ENCODE measurements around the gene AQP6.
"Not testable (repeated sequence)": the region's sequence is repeated elsewhere in the genome, so short reads cannot be mapped to it uniquely, and the experiment has no call there.

Gene AQP6

DNA sequence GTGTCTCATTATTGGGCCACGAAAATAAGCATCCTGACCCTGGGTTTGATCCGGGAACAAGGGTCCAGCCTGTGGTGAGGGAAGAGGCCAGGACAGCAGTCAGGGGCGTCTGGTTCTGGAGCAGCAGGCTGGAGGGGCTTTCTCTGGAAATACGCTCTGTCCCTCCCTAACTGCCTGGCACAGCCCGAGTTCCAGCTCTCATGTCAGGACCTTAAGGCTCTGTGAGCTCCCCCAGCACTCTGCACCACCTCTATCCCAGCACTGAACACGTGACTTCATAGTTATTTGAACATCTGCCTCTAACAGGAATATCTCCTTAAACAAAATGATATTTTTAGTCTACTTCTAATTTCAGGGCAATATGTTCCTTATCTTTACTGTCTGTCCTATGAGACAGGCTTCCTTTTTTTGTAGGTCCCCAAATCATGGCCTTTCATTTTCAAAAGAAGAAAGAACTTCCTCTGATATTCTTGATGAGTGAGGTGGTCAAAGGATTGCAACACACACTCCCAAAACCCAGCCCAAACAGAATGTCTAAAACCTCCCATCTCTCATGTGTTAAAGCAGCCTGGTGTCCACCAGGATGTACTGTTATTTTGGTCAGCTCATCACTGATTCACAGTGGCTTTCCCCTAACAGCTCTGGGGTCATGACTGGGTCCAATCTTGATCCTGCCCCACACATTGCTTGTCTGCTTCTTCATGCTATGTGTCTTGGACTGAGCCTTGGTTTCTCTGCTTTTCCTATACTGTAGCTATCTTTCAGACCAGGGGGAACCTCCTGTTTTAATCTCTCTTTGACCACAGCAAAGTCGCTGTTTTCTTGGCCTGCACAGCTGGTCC is 9.7 kb downstream of the AQP6 start:
- Histone ChIP-seq H3K9me3 (ENCODE audit: control insufficient read depth, insufficient read depth, low read length) (no peaks in the 10 kb centered on the region), H3K4me3 (ENCODE audit: low read length) (no peak overlapping the region), H3K27me3 (ENCODE audit: control insufficient read depth, insufficient read depth, low read length) (no peaks in the 10 kb centered on the region), H3K27ac (ENCODE audit: low read length) (no peak overlapping the region), H3K4me1 (ENCODE audit: control insufficient read depth, insufficient read depth, low read length) (peaks cover 2% of the 10 kb centered on the region; the same call in 1 of the 2 replicates), H3K36me3 (ENCODE audit: control insufficient read depth, insufficient read depth, low read length) (0 out of 2 replicates have a peak, but pooled peaks cover 3% of the 10 kb centered on the region)
- no CpG with 5 or more reads among the region's 7 CpGs for WGBS (ENCODE audit: insufficient coverage, insufficient read length)
- DNase-seq (ENCODE audit: low read depth, low spot score), result no peak

DNA sequence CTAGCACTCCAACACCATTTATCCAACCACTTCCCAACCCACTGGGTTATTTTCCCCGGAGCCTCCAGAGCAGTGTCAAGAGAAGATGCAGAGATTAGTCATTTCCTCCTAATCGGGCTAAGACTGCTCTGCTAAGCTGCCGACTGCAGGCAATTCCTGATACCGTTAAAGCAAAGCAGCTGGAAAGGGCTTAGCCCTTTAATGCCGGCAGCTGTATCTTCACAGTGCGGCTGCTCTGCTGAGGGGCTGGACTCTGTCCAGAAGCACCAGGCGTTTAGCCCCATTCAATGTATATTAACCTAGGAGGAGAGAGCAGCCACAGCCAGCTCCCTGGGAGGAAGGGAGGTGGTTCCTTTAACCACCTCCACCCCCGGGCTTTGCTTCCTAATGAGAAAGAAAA is 11.1 kb downstream of the AQP6 start:
- Histone ChIP-seq H3K27ac (ENCODE audit: low read length) (no peak overlapping the region), H3K9me3 (ENCODE audit: control insufficient read depth, insufficient read depth, low read length) (no peaks in the 10 kb centered on the region), H3K36me3 (ENCODE audit: control insufficient read depth, insufficient read depth, low read length) (peaks cover 5% of the 10 kb centered on the region; the same call in 1 of the 2 replicates), H3K27me3 (ENCODE audit: control insufficient read depth, insufficient read depth, low read length) (no peaks in the 10 kb centered on the region), H3K4me1 (ENCODE audit: control insufficient read depth, insufficient read depth, low read length) (peaks cover 2% of the 10 kb centered on the region; the same call in 1 of the 2 replicates), H3K4me3 (ENCODE audit: low read length) (no peak overlapping the region)
- DNase-seq (ENCODE audit: low read depth, low spot score), result no peak
- no CpG with 5 or more reads among the region's 8 CpGs for WGBS (ENCODE audit: insufficient coverage, insufficient read length)

DNA sequence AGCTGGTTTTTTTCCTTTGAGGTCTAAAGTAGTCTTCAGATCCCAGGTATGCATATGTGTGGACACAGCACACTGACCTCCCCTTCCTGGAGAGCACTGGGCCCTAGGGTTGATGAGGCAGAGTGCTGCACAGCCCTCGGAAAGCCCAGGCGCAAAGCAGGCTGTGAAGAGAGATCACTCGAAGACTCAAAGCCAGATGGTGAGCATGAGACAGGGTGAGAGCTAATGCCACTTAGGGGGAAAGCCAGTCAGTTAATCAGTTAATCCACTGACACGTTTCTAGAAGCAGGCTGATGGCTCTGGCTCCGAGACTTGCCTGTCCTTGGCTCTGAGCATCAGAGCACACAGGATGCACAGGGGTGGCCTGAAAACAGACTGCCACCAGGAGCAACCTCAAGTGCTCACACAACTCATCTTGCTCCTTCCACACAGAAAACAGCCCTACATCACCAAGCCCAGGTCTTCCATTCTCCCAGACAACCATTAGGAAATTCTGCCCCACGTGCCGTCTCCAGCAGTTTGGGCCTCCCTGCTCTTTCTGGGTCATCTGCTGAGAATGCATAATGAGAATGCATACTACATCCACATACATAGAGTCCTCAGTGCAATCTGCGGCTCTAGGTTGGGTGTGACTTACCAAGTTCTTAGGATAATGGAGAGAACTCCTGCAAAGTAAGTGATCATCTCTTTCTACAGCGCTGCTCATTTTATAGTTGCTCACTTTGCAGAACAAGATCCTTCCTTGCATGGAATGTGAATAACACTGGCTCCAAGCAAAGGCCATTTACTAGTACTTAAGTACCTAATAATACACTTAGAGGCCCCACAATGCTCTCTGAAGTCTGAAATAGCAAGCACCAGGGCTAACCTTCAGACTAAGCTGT is 12.0 kb downstream of the AQP6 start:
- Histone ChIP-seq H3K36me3 (ENCODE audit: control insufficient read depth, insufficient read depth, low read length) (peaks cover 5% of the 10 kb centered on the region; the same call in 1 of the 2 replicates), H3K27ac (ENCODE audit: low read length) (no peak overlapping the region)
- no CpG with 5 or more reads among the region's 9 CpGs for whole genome bisulfite sequencing (ENCODE audit: insufficient coverage, insufficient read length)

DNA sequence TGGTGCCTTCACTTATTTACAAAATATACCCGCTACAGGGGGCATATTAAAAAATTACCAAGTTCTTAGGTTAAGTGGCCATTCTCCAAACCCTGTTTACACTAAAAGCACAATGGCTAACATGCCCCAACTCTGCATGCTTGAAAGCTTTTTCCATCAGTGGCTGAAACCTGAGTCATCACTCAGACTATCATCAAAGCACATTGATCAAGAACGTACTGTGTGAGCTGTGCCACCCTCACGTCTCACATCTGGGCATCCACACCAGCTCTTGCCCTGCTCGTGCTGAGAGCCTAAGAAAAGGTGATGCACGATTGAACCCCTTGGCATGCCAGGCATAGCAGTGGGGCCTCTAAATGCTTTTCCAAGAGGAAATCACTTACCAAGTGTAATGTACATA is 13.2 kb downstream of the AQP6 start:
- DNase-seq (ENCODE audit: low read depth, low spot score), result no peak
- no peaks in the 10 kb centered on the region for H3K4me1 ChIP-seq (ENCODE audit: control insufficient read depth, insufficient read depth, low read length)
- H3K27ac ChIP-seq (ENCODE audit: low read length), result no peak overlapping the region
- H3K36me3 ChIP-seq (ENCODE audit: control insufficient read depth, insufficient read depth, low read length), result peaks cover 5% of the 10 kb centered on the region; the same call in 1 of the 2 replicates
- no peak overlapping the region for H3K4me3 ChIP-seq (ENCODE audit: low read length)
- H3K9me3 ChIP-seq (ENCODE audit: control insufficient read depth, insufficient read depth, low read length), result no peaks in the 10 kb centered on the region
- no CpG with 5 or more reads among the region's 5 CpGs for WGBS (ENCODE audit: insufficient coverage, insufficient read length)
- no peaks in the 10 kb centered on the region for H3K27me3 ChIP-seq (ENCODE audit: control insufficient read depth, insufficient read depth, low read length)

More for the DNA sequence above, 12.0 kb downstream of the AQP6 start:
- no peaks in the 10 kb centered on the region for H3K4me1 ChIP-seq (ENCODE audit: control insufficient read depth, insufficient read depth, low read length)
- DNase-seq (ENCODE audit: low read depth, low spot score), result no peak
- no peak overlapping the region for H3K4me3 ChIP-seq (ENCODE audit: low read length)
- no peaks in the 10 kb centered on the region for H3K9me3 ChIP-seq (ENCODE audit: control insufficient read depth, insufficient read depth, low read length)
- no peaks in the 10 kb centered on the region for H3K27me3 ChIP-seq (ENCODE audit: control insufficient read depth, insufficient read depth, low read length)

DNA sequence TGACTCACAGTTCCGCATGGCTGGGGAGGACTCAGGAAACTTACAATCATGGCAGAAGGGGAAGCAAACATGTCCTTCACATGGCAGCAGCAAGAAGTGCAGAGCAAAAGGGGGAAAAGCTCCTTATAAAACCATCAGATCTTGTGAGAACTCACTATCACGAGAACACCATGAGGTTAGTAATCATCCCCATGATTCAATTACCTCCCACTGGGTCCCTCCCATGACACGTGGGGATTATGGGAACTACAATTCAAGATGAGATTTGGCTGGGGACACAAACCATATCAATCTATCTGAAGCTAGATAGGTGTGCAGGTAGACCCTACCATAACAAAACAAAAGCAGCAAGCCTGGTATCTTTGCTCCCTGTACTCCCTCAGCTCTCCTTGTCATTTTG is 13.7 kb downstream of the AQP6 start:
- H3K9me3 ChIP-seq (ENCODE audit: control insufficient read depth, insufficient read depth, low read length); H3K36me3 ChIP-seq (ENCODE audit: control insufficient read depth, insufficient read depth, low read length); H3K27me3 ChIP-seq (ENCODE audit: control insufficient read depth, insufficient read depth, low read length); H3K27ac ChIP-seq (ENCODE audit: low read length); H3K4me1 ChIP-seq (ENCODE audit: control insufficient read depth, insufficient read depth, low read length); H3K4me3 ChIP-seq (ENCODE audit: low read length); DNase-seq (ENCODE audit: low read depth, low spot score): not testable (repeated sequence)
- WGBS (ENCODE audit: insufficient coverage, insufficient read length), result no CpG with 5 or more reads among the region's 3 CpGs

DNA sequence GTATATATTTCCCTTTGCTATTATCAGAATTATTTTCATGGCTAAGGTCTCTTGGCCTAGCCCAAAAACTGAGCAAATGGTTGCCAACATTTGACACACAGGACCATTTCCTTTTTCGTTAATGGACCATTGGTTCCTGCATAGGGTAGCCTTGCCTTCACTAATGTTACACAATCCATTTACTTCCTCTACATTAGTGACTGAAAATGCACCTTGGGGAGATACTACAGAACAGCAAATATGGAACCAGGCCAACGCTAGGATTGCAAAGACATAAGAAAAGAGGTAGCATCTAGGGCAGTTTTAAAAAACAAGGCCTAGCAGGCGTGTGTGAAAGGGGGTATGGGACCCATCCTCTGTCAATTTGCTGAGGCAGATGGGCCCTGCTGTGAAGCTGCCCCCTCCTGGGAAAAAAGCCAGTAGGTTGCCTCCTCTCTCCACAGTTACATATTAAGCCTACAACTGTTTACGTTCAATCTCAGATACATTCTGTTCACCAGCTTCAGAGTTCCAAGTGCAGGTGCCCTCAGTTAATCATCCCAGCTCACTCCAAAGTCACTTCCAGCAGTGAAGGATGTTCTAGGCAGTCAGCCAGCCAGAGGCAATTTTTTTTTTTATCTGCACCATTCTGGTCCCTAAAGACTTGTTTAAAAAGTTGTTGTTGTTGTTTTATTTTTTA is 15.0 kb downstream of the AQP6 start:
- H3K27ac ChIP-seq (ENCODE audit: low read length), result no peak overlapping the region
- DNase-seq (ENCODE audit: low read depth, low spot score), result no peak
- peaks cover 12% of the 10 kb centered on the region; the same call in 1 of the 2 replicates for H3K36me3 ChIP-seq (ENCODE audit: control insufficient read depth, insufficient read depth, low read length)
- H3K9me3 ChIP-seq (ENCODE audit: control insufficient read depth, insufficient read depth, low read length), result no peaks in the 10 kb centered on the region
- no CpG with 5 or more reads among the region's 4 CpGs for WGBS (ENCODE audit: insufficient coverage, insufficient read length)
- H3K4me1 ChIP-seq (ENCODE audit: control insufficient read depth, insufficient read depth, low read length), result no peaks in the 10 kb centered on the region
- no peaks in the 10 kb centered on the region for H3K27me3 ChIP-seq (ENCODE audit: control insufficient read depth, insufficient read depth, low read length)
- H3K4me3 ChIP-seq (ENCODE audit: low read length), result no peak overlapping the region

DNA sequence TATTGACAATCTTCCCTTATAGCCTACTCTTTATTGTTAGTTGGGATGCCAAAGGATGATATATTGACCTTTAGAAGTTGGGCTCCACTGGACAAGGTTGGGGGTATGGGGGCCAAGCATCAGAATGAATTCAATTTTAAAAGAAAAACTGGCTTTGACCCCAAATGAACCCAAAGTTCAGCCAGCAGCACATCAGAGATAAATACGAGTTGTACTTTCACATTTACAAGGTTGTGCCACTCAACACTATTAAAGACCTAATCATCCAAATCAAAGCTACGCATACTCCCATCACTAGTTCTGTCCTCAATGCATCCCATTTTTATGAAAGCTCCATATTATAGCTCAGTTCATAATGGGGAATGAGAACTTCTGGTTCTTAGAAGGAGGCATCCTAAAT is 16.7 kb downstream of the AQP6 start:
- peaks cover 15% of the 10 kb centered on the region; the same call in 1 of the 2 replicates for H3K36me3 ChIP-seq (ENCODE audit: control insufficient read depth, insufficient read depth, low read length)
- no CpG with 5 or more reads among the region's 2 CpGs for WGBS (ENCODE audit: insufficient coverage, insufficient read length)

DNA sequence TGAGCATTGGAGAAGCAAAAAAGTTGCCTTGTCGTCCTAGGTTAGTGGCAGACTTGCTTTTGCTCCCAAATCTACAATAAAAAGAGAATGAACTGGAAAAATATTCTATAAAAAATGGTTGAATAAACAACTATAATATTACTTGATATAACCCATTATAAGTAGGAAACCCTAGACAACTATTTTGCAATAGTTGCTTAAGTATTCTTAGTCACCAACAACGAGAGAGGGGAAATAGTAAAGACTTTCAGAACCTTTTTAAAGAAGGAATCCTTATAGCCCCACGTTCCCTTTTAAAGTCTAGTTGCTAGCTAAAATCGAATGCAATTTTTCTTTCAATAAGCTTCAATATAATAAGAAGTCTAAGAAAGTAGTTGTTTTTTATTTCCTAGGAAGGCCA is 17.5 kb downstream of the AQP6 start:
- no peak for DNase-seq (ENCODE audit: low read depth, low spot score)
- Histone ChIP-seq H3K4me1 (ENCODE audit: control insufficient read depth, insufficient read depth, low read length) (no peaks in the 10 kb centered on the region), H3K4me3 (ENCODE audit: low read length) (no peak overlapping the region), H3K27me3 (ENCODE audit: control insufficient read depth, insufficient read depth, low read length) (no peaks in the 10 kb centered on the region), H3K9me3 (ENCODE audit: control insufficient read depth, insufficient read depth, low read length) (no peaks in the 10 kb centered on the region), H3K36me3 (ENCODE audit: control insufficient read depth, insufficient read depth, low read length) (peaks cover 15% of the 10 kb centered on the region; the same call in 1 of the 2 replicates), H3K27ac (ENCODE audit: low read length) (no peak overlapping the region)
- no CpG with 5 or more reads among the region's 4 CpGs for WGBS (ENCODE audit: insufficient coverage, insufficient read length)

More for the DNA sequence above, 16.7 kb downstream of the AQP6 start:
- H3K4me3 ChIP-seq (ENCODE audit: low read length); DNase-seq (ENCODE audit: low read depth, low spot score); H3K9me3 ChIP-seq (ENCODE audit: control insufficient read depth, insufficient read depth, low read length); H3K4me1 ChIP-seq (ENCODE audit: control insufficient read depth, insufficient read depth, low read length); H3K27me3 ChIP-seq (ENCODE audit: control insufficient read depth, insufficient read depth, low read length); H3K27ac ChIP-seq (ENCODE audit: low read length): not testable (repeated sequence)

DNA sequence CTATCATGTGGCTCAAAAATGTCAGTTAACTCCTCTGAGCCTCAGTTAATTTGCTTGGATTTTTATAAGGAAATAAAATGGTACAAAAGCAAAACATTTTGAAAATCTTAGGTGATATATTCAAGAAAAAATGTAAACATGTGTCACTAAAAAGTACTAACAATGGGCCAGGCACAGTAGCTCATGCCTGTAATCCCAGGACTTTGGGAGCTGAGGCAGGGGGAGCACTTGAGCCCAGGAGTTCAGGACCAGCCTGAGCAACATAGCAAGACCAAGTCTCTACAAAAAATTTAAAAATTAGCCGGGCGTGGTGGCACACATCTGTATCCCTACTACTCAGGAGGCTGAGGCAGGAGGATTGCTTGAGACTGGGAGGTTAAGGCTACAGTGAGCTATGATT is 25.7 kb downstream of the AQP6 start:
- no peak overlapping the region for H3K27ac ChIP-seq (ENCODE audit: low read length)
- no peaks in the 10 kb centered on the region for H3K4me1 ChIP-seq (ENCODE audit: control insufficient read depth, insufficient read depth, low read length)
- no peaks in the 10 kb centered on the region for H3K9me3 ChIP-seq (ENCODE audit: control insufficient read depth, insufficient read depth, low read length)
- DNase-seq (ENCODE audit: low read depth, low spot score), result no peak
- no peak overlapping the region for H3K4me3 ChIP-seq (ENCODE audit: low read length)
- peaks cover 7% of the 10 kb centered on the region; the same call in 1 of the 2 replicates for H3K36me3 ChIP-seq (ENCODE audit: control insufficient read depth, insufficient read depth, low read length)
- WGBS (ENCODE audit: insufficient coverage, insufficient read length), result no CpG with 5 or more reads among the region's 2 CpGs
- H3K27me3 ChIP-seq (ENCODE audit: control insufficient read depth, insufficient read depth, low read length), result no peaks in the 10 kb centered on the region

DNA sequence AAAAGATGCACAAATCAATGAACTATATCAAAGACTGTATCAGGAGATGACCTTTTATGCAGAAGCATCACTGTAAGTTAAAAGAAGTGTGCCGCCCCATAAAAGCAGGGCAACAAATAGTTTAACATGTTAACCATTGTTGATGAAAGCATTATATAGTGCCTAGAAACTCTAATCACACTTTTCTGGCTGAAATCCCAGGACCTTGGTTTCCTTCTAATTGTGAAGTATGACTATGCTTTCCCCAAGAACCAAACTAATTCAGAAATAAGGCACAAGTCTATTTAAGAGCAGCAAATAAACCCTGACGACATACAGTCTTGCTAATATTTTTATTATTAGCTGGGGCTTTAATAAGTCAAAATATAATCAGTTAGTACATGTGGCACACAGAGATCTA is 30.8 kb downstream of the AQP6 start:
- no peak for DNase-seq (ENCODE audit: low read depth, low spot score)
- Histone ChIP-seq H3K9me3 (ENCODE audit: control insufficient read depth, insufficient read depth, low read length) (no peaks in the 10 kb centered on the region), H3K4me1 (ENCODE audit: control insufficient read depth, insufficient read depth, low read length) (no peaks in the 10 kb centered on the region), H3K27me3 (ENCODE audit: control insufficient read depth, insufficient read depth, low read length) (no peaks in the 10 kb centered on the region), H3K4me3 (ENCODE audit: low read length) (no peak overlapping the region), H3K36me3 (ENCODE audit: control insufficient read depth, insufficient read depth, low read length) (peaks cover 12% of the 10 kb centered on the region; the same call in 1 of the 2 replicates), H3K27ac (ENCODE audit: low read length) (no peak overlapping the region)
- no CpG with 5 or more reads among the region's 2 CpGs for WGBS (ENCODE audit: insufficient coverage, insufficient read length)
